A549 (cell line): Measurements from ENCODE around the gene CTNNA3.

Source experiments
- CEBPB ChIP-seq, 2 experiments: fragments of >200 bp in 1 of 2; sonication (Bioruptor Twin) in 1 of 2; formaldehyde crosslinking in 1 of 2; IDR thresholded peaks; 2 replicates each; pipeline ENCODE4 v1.6.1; 2012 to 2016
- EP300 ChIP-seq, 2 experiments: fragments of >200 bp; sonication (Bioruptor Twin); formaldehyde crosslinking; IDR thresholded peaks; 2 replicates in 1 of 2; 3 replicates in 1 of 2; pipeline ENCODE4 v1.6.1; 2016 to 2017
- NR3C1 ChIP-seq: fragments of >200 bp; sonication (Bioruptor Twin); formaldehyde crosslinking; IDR thresholded peaks from 3 replicates; pipeline ENCODE4 v1.6.1; 2017
- POLR2AphosphoS2 ChIP-seq: conservative IDR thresholded peaks from 2 replicates; pipeline ENCODE4 v1.6.1; 2012; ENCODE audit warnings: low read length, improper control_type of control experiment, inconsistent platforms
- RAD21 ChIP-seq, 2 experiments: fragments of >200 bp in 1 of 2; sonication (Bioruptor Twin) in 1 of 2; formaldehyde crosslinking in 1 of 2; IDR thresholded peaks in 1 of 2; conservative IDR thresholded peaks in 1 of 2; 2 replicates in 1 of 2; 3 replicates in 1 of 2; pipeline ENCODE4 v1.6.1; 2012 to 2018; ENCODE audit warnings: inconsistent platforms in 1 of 2
- REST ChIP-seq: fragments of 200-600 bp; sonication (generic); IDR thresholded peaks from 2 replicates; pipeline ENCODE4 v1.6.1; 2016; ENCODE audit warnings: antibody characterized with exemption, mild to moderate bottlenecking, moderate library complexity
- TF ChIP-seq, protein P1 (sequence below): fragments of >200 bp; sonication (Bioruptor Twin); formaldehyde crosslinking; IDR thresholded peaks from 3 replicates; pipeline ENCODE4 v1.5.1; 2016
- TF ChIP-seq, protein P2 (sequence below): fragments of 250-450 bp; sonication (Bioruptor Pico); IDR thresholded peaks from 2 replicates; pipeline ENCODE4 v1.5.0; 2021; ENCODE audit warnings: mild to moderate bottlenecking, moderate library complexity, borderline replicate concordance
- TF ChIP-seq, protein P3 (sequence below): fragments of 450-650 bp; IDR thresholded peaks from 2 replicates; pipeline ENCODE4 v1.6.1; 2014; ENCODE audit warnings: antibody characterized with exemption

DNA sequence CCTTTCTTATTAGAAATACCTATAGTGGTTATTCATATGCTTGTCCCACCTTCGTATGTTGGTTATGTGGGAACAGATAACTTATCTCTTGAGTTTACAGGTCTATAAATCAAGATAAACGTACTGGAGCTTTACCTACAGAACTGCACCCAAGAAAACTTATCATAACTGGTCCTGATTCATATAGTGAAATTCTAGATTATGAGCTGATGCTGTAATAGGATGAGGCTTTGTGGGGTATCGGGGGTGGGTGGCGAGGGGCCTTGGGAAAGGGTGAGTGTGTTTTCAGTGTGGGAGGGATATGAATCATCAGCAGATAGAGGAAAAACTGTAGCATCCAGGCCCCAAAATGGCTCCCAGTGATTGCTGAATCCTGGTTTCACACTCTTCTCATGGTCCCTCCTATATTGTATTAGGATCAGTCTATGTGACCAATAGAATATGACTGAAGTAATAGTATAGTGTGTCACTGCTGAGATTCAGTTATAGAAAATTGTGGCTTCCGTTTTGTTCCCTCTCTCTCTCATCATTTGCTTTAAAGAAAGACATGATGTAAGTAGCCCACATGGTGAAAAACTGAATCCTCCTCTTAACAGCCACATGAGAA is 1476.9 kb downstream of the CTNNA3 start:
- TF ChIP-seq, protein P1, sequence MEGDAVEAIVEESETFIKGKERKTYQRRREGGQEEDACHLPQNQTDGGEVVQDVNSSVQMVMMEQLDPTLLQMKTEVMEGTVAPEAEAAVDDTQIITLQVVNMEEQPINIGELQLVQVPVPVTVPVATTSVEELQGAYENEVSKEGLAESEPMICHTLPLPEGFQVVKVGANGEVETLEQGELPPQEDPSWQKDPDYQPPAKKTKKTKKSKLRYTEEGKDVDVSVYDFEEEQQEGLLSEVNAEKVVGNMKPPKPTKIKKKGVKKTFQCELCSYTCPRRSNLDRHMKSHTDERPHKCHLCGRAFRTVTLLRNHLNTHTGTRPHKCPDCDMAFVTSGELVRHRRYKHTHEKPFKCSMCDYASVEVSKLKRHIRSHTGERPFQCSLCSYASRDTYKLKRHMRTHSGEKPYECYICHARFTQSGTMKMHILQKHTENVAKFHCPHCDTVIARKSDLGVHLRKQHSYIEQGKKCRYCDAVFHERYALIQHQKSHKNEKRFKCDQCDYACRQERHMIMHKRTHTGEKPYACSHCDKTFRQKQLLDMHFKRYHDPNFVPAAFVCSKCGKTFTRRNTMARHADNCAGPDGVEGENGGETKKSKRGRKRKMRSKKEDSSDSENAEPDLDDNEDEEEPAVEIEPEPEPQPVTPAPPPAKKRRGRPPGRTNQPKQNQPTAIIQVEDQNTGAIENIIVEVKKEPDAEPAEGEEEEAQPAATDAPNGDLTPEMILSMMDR = no peak
- TF ChIP-seq, protein P2, sequence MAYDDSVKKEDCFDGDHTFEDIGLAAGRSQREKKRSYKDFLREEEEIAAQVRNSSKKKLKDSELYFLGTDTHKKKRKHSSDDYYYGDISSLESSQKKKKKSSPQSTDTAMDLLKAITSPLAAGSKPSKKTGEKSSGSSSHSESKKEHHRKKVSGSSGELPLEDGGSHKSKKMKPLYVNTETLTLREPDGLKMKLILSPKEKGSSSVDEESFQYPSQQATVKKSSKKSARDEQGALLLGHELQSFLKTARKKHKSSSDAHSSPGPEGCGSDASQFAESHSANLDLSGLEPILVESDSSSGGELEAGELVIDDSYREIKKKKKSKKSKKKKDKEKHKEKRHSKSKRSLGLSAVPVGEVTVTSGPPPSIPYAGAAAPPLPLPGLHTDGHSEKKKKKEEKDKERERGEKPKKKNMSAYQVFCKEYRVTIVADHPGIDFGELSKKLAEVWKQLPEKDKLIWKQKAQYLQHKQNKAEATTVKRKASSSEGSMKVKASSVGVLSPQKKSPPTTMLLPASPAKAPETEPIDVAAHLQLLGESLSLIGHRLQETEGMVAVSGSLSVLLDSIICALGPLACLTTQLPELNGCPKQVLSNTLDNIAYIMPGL (CRISPR knock-in tag) = no peak
- TF ChIP-seq CEBPB (IDR thresholded peaks at IDR 0.05) (no peak), POLR2AphosphoS2 (no peak), RAD21 (conservative IDR thresholded peaks at IDR 0.05 in 1 of 2, IDR thresholded peaks at IDR 0.05 in 1 of 2) (no peak), EP300 (IDR thresholded peaks at IDR 0.05) (no peak), REST (no peak), NR3C1 (no peak)
- TF ChIP-seq, protein P3, sequence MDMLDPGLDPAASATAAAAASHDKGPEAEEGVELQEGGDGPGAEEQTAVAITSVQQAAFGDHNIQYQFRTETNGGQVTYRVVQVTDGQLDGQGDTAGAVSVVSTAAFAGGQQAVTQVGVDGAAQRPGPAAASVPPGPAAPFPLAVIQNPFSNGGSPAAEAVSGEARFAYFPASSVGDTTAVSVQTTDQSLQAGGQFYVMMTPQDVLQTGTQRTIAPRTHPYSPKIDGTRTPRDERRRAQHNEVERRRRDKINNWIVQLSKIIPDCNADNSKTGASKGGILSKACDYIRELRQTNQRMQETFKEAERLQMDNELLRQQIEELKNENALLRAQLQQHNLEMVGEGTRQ = no peak
